Mammary epithelial cell (primary cell): ENCODE measurements around the gene ZNF180.

Source experiments
- EZH2 ChIP-seq: IDR thresholded peaks from 2 replicates; pipeline ENCODE4 v1.6.1; 2012; ENCODE audit warnings: low read length, inconsistent platforms, borderline replicate concordance
- TF ChIP-seq, protein P1 (sequence below), 2 donors: IDR thresholded peaks in 1 of 2; conservative IDR thresholded peaks in 1 of 2; 2 replicates each; pipeline ENCODE4 v1.5.1; 2011 to 2012; ENCODE audit warnings: inconsistent platforms in 2 of 2, low read length in 2 of 2, mild to moderate bottlenecking in 2 of 2, control low read depth in 1 of 2, low read depth in 1 of 2; ENCODE audit not compliant: insufficient read depth in 1 of 2; ENCODE audit errors: extremely low read depth in 1 of 2

DNA sequence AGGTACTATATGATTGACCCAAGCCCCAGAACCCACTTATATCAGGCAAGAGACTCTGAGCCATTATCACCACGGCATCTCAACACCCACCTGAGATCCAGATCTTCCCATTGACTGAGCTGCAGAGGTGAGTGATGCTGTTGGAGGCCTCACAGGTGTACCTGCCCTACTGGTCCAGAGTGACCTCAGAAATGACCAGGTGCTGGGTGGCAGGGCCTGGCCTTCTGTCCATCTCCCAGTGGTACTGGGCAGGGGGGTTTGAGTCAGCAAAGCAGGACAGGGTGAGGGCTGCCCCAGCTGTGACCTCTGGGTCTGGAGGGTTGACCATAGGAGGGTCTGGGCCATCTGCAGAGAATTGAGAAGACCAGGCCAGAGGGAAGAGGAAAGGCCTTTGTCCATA, 42.3 kb upstream of the ZNF180 start:
- no peak for TF ChIP-seq EZH2
- TF ChIP-seq, protein P1, sequence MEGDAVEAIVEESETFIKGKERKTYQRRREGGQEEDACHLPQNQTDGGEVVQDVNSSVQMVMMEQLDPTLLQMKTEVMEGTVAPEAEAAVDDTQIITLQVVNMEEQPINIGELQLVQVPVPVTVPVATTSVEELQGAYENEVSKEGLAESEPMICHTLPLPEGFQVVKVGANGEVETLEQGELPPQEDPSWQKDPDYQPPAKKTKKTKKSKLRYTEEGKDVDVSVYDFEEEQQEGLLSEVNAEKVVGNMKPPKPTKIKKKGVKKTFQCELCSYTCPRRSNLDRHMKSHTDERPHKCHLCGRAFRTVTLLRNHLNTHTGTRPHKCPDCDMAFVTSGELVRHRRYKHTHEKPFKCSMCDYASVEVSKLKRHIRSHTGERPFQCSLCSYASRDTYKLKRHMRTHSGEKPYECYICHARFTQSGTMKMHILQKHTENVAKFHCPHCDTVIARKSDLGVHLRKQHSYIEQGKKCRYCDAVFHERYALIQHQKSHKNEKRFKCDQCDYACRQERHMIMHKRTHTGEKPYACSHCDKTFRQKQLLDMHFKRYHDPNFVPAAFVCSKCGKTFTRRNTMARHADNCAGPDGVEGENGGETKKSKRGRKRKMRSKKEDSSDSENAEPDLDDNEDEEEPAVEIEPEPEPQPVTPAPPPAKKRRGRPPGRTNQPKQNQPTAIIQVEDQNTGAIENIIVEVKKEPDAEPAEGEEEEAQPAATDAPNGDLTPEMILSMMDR (conservative IDR thresholded peaks at IDR 0.05 in 1 of 2, IDR thresholded peaks at IDR 0.05 in 1 of 2; ENCODE audit: extremely low read depth in 1 of 2, insufficient read depth in 1 of 2, low read depth in 1 of 2, low read length in 2 of 2), result no peak
